HG02763 (cell line): ENCODE data around the gene SCAI.

ENCODE experiments used
- ATAC-seq: cut with Tn5 transposase; IDR thresholded peaks from one replicate; pipeline ENCODE4 v1.9.1; 2021; ENCODE audit warnings: mild to moderate bottlenecking, moderate library complexity; ENCODE audit not compliant: unreplicated experiment

SCAI gene

GRCh38 chr9:124897570-124898460 lies 245.5 kb downstream of the SCAI start:
- ATAC-seq, result no peak

GRCh38 chr9:124894741-124895170 lies 248.6 kb downstream of the SCAI start:
- no peak for ATAC-seq

GRCh38 chr9:124894035-124894740 lies 249.1 kb downstream of the SCAI start:
- no peak for ATAC-seq
